ENCODE data around the gene MCF2L. TPM values are rescaled to one million over a fixed set of nuclear protein-coding genes. Genes with fewer than 3 reads are reported as not detected.

Gene MCF2L
- total RNA-seq, 1 donor from 2014 or later = 12.3 TPM

GRCh38 chr13:112986470-112986869 lies 17.5 kb downstream of the MCF2L start:
- DNase-seq (ENCODE audit: low read depth) = no peak
- Histone ChIP-seq H3K36me3 (ENCODE audit: control insufficient read depth, insufficient read depth, low read length) (no peaks in the 10 kb centered on the region), H3K4me3 (ENCODE audit: low read depth, low read length) (no peak overlapping the region), H3K27me3 (ENCODE audit: control insufficient read depth, insufficient read depth, low read length) (peaks cover 18% of the 10 kb centered on the region)
- no peak for TF ChIP-seq CTCF (IDR thresholded peaks at IDR 0.05; ENCODE audit: insufficient read depth, low read length, poor library complexity, severe bottlenecking)

- no peak for TF ChIP-seq CTCF (IDR thresholded peaks at IDR 0.05; ENCODE audit: insufficient read depth, low read length, poor library complexity, severe bottlenecking)
- peaks cover 18% of the 10 kb centered on the region for H3K27me3 ChIP-seq (ENCODE audit: control insufficient read depth, insufficient read depth, low read length)
- DNase-seq (ENCODE audit: low read depth) = no peak
- H3K4me3 ChIP-seq (ENCODE audit: low read depth, low read length) = no peak overlapping the region
- H3K36me3 ChIP-seq (ENCODE audit: control insufficient read depth, insufficient read depth, low read length) = no peaks in the 10 kb centered on the region
Observed at GRCh38 chr13:112986946-112987681, 18.1 kb downstream of the MCF2L start.

- DNase-seq (ENCODE audit: low read depth) = no peak
- Histone ChIP-seq H3K4me3 (ENCODE audit: low read depth, low read length) (no peak overlapping the region), H3K36me3 (ENCODE audit: control insufficient read depth, insufficient read depth, low read length) (no peaks in the 10 kb centered on the region), H3K27me3 (ENCODE audit: control insufficient read depth, insufficient read depth, low read length) (peaks cover 14% of the 10 kb centered on the region)
- TF ChIP-seq CTCF (IDR thresholded peaks at IDR 0.05; ENCODE audit: insufficient read depth, low read length, poor library complexity, severe bottlenecking) = no peak
Observed at GRCh38 chr13:112987682-112988024, 18.6 kb downstream of the MCF2L start.

GRCh38 chr13:112990783-112991182 lies 21.8 kb downstream of the MCF2L start:
- Histone ChIP-seq H3K27me3 (ENCODE audit: control insufficient read depth, insufficient read depth, low read length) (peaks cover 31% of the 10 kb centered on the region), H3K4me3 (ENCODE audit: low read depth, low read length) (no peak overlapping the region), H3K36me3 (ENCODE audit: control insufficient read depth, insufficient read depth, low read length) (no peaks in the 10 kb centered on the region)
- no peak for DNase-seq (ENCODE audit: low read depth)
- no peak for TF ChIP-seq CTCF (IDR thresholded peaks at IDR 0.05; ENCODE audit: insufficient read depth, low read length, poor library complexity, severe bottlenecking)

- Histone ChIP-seq H3K36me3 (ENCODE audit: control insufficient read depth, insufficient read depth, low read length) (no peaks in the 10 kb centered on the region), H3K4me3 (ENCODE audit: low read depth, low read length) (no peak overlapping the region), H3K27me3 (ENCODE audit: control insufficient read depth, insufficient read depth, low read length) (peaks cover 39% of the 10 kb centered on the region)
- no peak for DNase-seq (ENCODE audit: low read depth)
- no peak for TF ChIP-seq CTCF (IDR thresholded peaks at IDR 0.05; ENCODE audit: insufficient read depth, low read length, poor library complexity, severe bottlenecking)
Observed at GRCh38 chr13:112991609-112992008, 22.6 kb downstream of the MCF2L start.
